IPS-15b (cell line): ENCODE measurements around the gene ZNRF1.

Experiments used
- H3K27me3 ChIP-seq: one replicate; pipeline ENCODE4 v1.6.1; 2013; ENCODE audit warnings: low read length; ENCODE audit not compliant: control insufficient read depth, insufficient read depth
- H3K36me3 ChIP-seq: one replicate; pipeline ENCODE4 v1.6.1; 2013; ENCODE audit warnings: low read length; ENCODE audit not compliant: control insufficient read depth, insufficient read depth
- H3K4me1 ChIP-seq: one replicate; pipeline ENCODE4 v1.6.1; 2013; ENCODE audit warnings: mild to moderate bottlenecking, low read length; ENCODE audit not compliant: control insufficient read depth, insufficient read depth
- H3K4me3 ChIP-seq: one replicate; pipeline ENCODE4 v1.5.1; 2013; ENCODE audit warnings: low read depth, low read length
- H3K9ac ChIP-seq: one replicate; pipeline ENCODE4 v1.6.1; 2013; ENCODE audit warnings: low read depth, mild to moderate bottlenecking, low read length
- H3K9me3 ChIP-seq: one replicate; pipeline ENCODE4 v1.6.1; 2013; ENCODE audit warnings: mild to moderate bottlenecking, low read length; ENCODE audit not compliant: control insufficient read depth, insufficient read depth

The ZNRF1 gene

DNA sequence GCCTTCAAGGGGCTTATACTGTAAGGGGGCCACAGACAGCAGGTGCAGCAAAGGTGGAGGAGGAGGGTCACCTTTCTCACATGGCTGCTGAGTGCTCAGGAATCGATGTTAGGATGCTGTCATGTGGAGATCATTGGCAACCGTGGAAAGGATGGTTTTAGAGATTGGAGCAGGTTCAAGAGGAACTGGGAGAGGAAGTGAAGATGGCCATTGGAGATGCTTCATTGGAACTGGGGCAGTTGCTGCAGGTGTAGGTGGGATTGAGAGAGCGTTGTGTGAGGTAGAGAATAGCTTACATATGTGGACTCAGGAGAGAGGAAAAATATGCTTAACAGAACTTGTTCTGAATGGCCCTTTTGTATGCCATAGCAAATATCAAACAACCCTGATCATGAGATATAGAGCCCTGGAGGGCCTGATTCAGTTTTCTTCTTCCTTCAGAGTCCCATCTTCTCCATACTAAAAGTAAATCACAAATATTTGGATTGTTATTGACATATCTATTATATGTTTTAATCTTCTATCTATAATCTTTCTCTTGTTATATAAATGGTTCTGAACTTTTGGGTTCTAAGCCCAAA is 77.0 kb downstream of the ZNRF1 start:
- H3K27me3 ChIP-seq = no peaks in the 10 kb centered on the region
- no peaks in the 10 kb centered on the region for H3K9me3 ChIP-seq
- no peaks in the 10 kb centered on the region for H3K36me3 ChIP-seq
- H3K4me1 ChIP-seq = peaks cover 20% of the 10 kb centered on the region
- no peak overlapping the region for H3K9ac ChIP-seq
- H3K4me3 ChIP-seq = no peak overlapping the region

DNA sequence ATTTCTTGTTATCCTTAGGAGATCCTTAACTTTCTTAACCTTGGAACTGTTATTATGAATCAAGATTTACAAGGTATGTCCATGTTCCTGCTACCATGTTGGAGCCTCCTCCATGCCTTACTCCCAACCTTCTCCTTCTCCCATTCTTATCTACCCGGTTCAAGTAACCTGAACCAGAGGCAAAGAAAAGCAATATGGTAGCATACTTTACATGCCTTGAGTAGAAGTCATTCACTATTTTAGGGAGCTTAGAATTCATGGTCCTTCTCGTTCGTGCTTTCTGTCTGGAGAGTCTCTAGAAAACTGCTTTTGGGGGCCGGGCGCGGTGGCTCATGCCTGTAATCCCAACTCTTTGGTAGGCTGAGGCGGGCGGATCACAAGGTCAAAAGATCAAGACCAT is 80.1 kb downstream of the ZNRF1 start:
- peaks cover 10% of the 10 kb centered on the region for H3K4me1 ChIP-seq
- no peak overlapping the region for H3K4me3 ChIP-seq

DNA sequence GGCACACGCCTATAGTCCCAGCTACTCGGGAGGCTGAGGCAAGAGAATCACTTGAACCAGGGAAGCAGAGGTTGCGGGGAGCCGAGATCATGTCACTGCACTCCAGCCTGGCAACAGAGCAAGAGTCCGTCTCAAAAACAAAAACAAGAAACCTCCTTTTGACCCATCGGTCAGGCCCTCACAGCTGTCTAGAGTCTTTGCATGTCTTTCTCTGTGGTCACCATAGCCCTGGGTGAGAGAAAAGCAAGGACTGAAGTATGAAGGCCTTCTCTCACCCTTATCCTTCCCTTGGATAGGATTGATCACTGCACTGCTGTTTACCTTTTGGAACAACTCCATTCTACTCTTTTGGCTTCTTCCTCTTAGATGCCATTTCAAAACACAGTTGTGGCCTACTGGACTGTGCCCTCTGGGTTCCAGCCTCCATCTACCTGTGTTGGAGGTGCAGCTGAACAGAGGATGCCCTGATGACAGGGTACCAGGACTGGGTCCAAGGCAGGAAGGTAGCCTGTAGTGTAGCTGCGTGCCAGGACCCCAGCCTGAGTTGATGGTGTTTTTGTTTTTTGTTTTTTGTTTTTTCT is 80.6 kb downstream of the ZNRF1 start:
- Histone ChIP-seq H3K9me3 (no peaks in the 10 kb centered on the region), H3K36me3 (peaks cover 2% of the 10 kb centered on the region), H3K9ac (no peak overlapping the region), H3K4me1 (peaks cover 6% of the 10 kb centered on the region), H3K4me3 (no peak overlapping the region), H3K27me3 (no peaks in the 10 kb centered on the region)

More for the DNA sequence above, 80.1 kb downstream of the ZNRF1 start:
- Histone ChIP-seq H3K9me3 (no peaks in the 10 kb centered on the region), H3K9ac (no peak overlapping the region), H3K27me3 (no peaks in the 10 kb centered on the region), H3K36me3 (no peaks in the 10 kb centered on the region)

DNA sequence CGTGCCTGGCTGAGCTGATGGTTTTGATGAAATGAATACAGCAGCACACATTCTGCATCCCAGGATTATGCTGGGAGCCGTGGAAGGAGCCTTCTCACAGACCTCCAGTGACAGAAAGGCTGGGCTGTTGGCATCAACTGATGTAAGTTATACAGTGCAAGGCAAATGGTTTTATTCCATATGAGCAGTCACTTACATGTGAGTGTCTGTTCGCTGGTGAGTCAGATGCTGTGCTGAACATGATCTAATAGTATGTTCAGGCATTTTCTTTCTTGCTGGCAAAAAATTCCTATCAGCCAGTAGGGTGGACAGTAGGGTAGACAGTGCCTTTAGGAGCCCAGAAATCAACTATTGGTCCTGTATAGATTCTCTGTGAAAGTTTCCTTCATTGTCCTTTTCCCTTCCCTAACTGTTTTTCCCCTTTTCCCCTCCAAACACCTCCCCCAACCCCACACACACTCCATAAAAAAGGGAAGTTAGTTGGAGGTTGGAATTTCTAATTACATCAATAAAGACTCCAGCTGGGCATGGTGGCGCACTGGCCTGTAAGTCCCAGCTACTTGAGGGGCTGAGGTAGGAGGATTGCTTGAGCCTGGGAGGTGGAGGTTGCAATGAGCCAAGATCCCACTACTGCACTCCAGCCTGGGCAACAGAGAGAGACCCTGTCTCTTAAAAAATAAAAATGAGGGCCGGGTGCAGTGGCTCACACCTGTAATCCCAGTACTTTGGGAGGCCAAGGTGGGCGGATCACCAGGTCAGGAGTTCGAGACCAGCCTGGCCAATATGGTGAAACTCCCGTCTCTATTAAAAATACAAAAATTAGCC is 81.6 kb downstream of the ZNRF1 start:
- Histone ChIP-seq H3K27me3 (no peaks in the 10 kb centered on the region), H3K36me3 (peaks cover 3% of the 10 kb centered on the region), H3K9ac (no peak overlapping the region), H3K9me3 (no peaks in the 10 kb centered on the region), H3K4me3 (no peak overlapping the region), H3K4me1 (peaks cover 6% of the 10 kb centered on the region)

DNA sequence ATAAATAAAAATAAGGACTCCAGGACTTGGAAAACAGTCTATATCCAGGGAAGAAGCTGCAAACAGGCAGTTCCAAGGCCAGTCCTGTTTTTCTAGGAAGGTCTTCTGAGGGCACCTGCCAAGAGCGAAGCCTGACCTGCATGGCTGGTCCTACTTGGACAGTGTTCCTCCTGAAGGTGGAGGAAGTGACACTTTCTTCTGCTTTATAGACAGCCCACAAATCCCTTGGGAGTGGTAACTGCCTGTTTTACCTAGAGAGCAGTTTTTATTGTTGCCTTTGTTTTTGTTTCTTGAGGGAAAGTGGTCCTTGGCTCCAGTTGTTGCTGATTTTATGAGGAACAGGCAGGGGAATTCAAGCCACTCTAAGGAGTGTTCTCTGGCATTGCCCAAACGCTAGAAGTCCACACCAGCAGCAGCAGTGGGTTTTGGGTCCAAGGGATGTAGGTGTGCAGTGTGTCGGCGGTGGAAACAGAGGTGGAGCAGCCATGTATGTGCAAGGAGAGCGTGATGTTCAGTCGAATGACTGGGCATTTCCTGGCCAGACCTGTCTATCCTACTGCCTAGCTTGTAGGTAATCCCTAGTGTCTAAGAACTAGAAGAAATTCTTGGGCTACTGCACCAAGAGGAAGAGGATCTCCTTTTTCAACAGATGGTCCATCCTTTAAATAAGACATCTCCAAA is 82.5 kb downstream of the ZNRF1 start:
- no peak overlapping the region for H3K9ac ChIP-seq
- H3K36me3 ChIP-seq = peaks cover 3% of the 10 kb centered on the region
- no peaks in the 10 kb centered on the region for H3K27me3 ChIP-seq
- H3K4me3 ChIP-seq = no peak overlapping the region
- peaks cover 7% of the 10 kb centered on the region for H3K4me1 ChIP-seq
- H3K9me3 ChIP-seq = no peaks in the 10 kb centered on the region

DNA sequence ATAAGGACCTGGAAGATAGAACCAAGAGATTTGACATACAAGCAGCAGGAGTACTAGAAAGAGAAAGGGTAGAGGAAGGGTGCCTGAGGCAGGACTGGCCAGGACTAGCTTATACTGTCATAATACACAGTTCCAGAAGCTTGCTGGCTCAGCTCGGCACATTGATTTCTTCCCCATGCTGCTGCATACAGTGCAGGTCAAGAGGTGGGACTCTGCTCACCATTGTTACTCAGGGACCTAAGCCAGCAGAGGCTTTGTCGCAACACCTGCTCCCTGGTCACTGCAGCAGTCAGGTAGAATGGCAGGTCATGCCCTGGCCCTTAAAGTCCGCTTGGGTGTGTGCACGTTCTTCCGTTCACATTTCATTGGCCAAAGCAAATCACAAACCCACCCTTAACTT is 85.0 kb downstream of the ZNRF1 start:
- H3K9ac ChIP-seq = no peak overlapping the region
- H3K4me3 ChIP-seq = no peak overlapping the region
- H3K36me3 ChIP-seq = peaks cover 3% of the 10 kb centered on the region
- H3K4me1 ChIP-seq = peaks cover 17% of the 10 kb centered on the region
- H3K27me3 ChIP-seq = no peaks in the 10 kb centered on the region
- H3K9me3 ChIP-seq = no peaks in the 10 kb centered on the region

DNA sequence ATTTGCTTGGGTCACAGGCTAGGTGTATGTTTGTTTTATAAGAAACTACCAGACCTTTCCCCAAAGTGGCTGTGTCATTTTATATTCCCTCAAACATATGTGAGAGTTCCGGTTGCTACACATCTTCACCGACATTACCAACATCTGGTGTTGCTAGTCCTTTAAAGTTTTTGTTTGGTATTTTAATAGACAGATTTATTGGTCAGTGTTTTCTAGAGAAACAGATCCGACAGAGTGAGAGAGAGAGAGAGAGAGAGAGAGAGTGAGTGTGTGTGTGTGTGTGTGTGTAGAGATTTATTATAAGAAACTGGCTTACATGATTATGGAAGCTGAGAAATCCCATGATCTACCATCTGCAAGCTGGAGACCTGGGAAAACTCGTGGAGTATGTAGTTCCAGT is 86.7 kb downstream of the ZNRF1 start:
- peaks cover 3% of the 10 kb centered on the region for H3K36me3 ChIP-seq
- H3K4me3 ChIP-seq = no peak overlapping the region
- no peaks in the 10 kb centered on the region for H3K9me3 ChIP-seq
- H3K27me3 ChIP-seq = no peaks in the 10 kb centered on the region
- no peak overlapping the region for H3K9ac ChIP-seq
- H3K4me1 ChIP-seq = peaks cover 15% of the 10 kb centered on the region

DNA sequence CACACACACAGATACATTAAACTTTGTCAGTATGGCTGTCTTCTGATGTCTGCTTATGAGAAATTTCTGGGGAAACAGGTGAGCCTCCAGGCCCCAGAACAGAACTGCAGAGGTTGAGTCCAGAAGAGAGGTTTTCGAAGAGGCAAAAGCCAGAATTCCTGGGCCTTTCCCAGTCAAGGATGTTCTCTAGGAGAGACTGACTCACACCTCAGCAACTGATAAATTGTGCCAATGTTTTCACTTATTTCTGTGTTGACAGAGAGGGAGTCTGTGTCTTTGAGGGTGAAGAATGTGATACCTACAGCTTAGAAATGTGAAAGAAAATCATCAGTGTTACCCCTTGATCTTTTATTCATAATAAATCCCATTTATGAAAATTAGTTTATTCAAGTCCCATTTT is 87.5 kb downstream of the ZNRF1 start:
- Histone ChIP-seq H3K27me3 (no peaks in the 10 kb centered on the region), H3K36me3 (peaks cover 3% of the 10 kb centered on the region), H3K9me3 (no peaks in the 10 kb centered on the region), H3K9ac (no peak overlapping the region), H3K4me1 (peaks cover 15% of the 10 kb centered on the region), H3K4me3 (no peak overlapping the region)

DNA sequence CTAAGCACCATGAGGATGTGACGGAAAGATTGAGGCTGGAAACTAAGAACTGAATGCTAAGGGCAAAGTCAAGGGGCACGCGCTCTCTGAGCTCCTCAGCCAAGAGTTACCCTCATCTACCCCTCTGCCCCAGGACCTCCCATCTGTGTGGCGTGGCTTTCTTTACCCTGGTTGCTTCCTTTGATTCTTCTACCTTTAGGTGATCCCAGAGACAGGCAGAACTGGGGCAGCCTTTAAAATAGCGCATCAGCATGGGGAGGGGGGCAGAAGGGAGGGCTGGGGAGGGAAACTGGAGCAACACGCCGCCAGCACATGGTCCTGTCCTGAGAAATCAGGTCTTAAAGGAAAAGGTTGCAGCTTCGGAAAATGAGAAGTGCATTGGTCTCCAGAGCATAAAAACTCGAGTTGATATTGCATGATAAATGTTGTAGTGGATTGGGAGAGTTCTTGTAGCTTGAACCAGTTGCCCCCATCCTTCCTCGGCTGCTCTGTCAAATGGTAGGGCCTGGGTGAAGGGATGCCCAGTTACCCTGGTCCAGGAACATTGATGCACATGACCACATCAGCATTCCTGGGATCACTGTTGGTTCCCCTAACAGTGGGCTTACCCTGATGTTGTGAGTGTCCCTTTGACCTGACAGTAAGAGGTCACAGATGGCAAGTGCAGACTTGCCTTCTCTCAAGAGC is 88.0 kb downstream of the ZNRF1 start:
- no peak overlapping the region for H3K4me3 ChIP-seq
- peaks cover 3% of the 10 kb centered on the region for H3K36me3 ChIP-seq

DNA sequence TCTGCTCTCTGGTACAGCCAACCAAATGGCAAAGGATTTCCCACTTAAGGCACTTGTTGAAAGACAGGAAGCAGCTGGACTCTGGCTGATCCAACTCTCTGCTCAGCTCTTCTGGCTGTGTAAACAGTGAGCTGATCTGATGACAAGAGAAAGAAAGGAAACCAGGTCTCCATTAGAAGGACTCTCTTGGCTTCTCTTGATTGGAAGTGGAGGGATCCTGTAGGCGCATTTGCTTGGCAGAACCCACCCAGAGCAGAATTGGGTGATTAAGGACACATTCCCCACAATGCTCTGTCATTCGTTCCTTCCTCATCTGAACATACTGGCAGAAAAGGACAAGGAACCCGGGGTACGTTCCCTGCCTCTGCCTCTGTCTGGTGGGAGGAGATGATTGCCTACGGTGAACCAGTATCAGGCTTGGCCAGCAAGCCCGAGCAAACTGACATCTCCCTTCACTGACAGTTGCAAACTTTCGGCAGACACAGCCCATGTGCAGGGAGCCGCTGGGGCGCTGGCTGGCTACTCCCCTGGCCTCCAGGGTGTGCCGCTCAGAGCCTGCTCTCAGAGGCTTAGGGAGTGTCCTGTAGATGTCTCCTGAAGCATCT is 88.7 kb downstream of the ZNRF1 start:
- Histone ChIP-seq H3K9ac (no peak overlapping the region), H3K4me1 (peaks cover 15% of the 10 kb centered on the region), H3K36me3 (peaks cover 3% of the 10 kb centered on the region), H3K4me3 (no peak overlapping the region), H3K9me3 (no peaks in the 10 kb centered on the region), H3K27me3 (no peaks in the 10 kb centered on the region)

More for the DNA sequence above, 88.0 kb downstream of the ZNRF1 start:
- Histone ChIP-seq H3K27me3 (no peaks in the 10 kb centered on the region), H3K9ac (no peak overlapping the region), H3K9me3 (no peaks in the 10 kb centered on the region), H3K4me1 (peaks cover 15% of the 10 kb centered on the region)

DNA sequence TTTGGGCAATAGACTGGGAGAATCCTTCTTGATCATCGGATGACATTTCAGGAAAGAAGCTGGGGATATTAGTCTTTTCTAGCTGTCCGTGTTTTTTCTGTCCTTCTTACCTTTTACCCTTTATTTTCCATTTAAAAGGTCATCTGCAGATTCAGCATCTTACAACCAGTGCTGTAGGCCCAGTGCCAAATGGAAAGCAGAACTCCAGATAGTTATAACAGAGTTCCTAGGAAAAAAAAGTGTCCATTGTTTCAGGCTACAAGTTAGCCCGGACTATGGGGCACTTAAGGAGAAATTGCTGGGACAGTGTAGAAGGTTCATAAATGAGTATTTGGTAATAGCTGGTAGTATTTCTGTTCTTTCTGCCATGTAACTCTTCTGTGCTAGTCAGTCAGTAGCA is 89.4 kb downstream of the ZNRF1 start:
- Histone ChIP-seq H3K4me3 (no peak overlapping the region), H3K4me1 (peaks cover 17% of the 10 kb centered on the region), H3K9me3 (no peaks in the 10 kb centered on the region), H3K27me3 (no peaks in the 10 kb centered on the region), H3K36me3 (peaks cover 3% of the 10 kb centered on the region), H3K9ac (no peak overlapping the region)
